AG10803 (cell line): Measurements from ENCODE around the gene NKD2.

Experiments used
- DNase-seq: peaks from one replicate; pipeline ENCODE4 v3.0.0; 2010; ENCODE audit warnings: low read depth
- H3K4me3 ChIP-seq: 2 replicates; pipeline ENCODE4 v1.5.1; 2011; ENCODE audit warnings: mild to moderate bottlenecking, low read length, control low read depth
- TF ChIP-seq, protein P1 (sequence below): conservative IDR thresholded peaks from 2 replicates; pipeline ENCODE4 v1.5.1; 2011; ENCODE audit warnings: mild to moderate bottlenecking, low read length, control low read depth, inconsistent platforms

Gene NKD2

GRCh38 chr5:1001406-1002270 is 7.0 kb upstream of the NKD2 start:
- H3K4me3 ChIP-seq: no peak overlapping the region
- TF ChIP-seq, protein P1, sequence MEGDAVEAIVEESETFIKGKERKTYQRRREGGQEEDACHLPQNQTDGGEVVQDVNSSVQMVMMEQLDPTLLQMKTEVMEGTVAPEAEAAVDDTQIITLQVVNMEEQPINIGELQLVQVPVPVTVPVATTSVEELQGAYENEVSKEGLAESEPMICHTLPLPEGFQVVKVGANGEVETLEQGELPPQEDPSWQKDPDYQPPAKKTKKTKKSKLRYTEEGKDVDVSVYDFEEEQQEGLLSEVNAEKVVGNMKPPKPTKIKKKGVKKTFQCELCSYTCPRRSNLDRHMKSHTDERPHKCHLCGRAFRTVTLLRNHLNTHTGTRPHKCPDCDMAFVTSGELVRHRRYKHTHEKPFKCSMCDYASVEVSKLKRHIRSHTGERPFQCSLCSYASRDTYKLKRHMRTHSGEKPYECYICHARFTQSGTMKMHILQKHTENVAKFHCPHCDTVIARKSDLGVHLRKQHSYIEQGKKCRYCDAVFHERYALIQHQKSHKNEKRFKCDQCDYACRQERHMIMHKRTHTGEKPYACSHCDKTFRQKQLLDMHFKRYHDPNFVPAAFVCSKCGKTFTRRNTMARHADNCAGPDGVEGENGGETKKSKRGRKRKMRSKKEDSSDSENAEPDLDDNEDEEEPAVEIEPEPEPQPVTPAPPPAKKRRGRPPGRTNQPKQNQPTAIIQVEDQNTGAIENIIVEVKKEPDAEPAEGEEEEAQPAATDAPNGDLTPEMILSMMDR: no peak
- no peak for DNase-seq

DNA sequence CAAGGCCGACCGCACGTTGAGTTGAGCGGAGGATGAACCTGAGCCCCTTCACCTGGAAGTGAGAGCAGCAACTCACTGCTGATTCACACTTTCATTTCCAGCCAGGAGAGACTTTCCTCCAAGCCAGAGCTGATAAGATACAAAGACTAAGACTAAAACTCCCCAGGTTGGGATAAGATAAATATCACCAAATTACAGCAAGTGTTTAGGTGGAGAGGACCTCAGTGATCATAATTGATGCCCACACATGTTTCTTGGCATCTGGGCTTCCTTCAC is 6.4 kb upstream of the NKD2 start:
- TF ChIP-seq, protein P1: no peak
- no peak for DNase-seq
- no peak overlapping the region for H3K4me3 ChIP-seq

DNA sequence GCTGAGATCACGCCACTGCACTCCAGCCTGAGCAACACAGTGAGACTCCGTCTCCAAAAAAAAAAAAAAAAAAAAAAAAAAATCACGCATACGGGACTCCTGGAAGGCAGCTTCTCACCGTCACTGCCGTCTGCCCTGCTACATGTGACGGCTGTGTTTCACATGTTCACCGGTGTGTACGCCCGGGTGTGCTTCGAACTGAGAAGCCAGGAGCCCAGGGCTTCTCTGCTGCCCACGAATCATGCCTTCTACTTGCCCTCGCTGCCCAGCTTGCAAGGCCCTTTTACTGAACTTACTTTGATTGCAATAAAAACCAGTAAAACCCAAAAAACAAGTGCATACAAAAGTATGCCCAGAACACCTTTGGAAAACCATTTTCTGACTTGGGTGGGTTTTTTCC is 5.8 kb upstream of the NKD2 start:
- TF ChIP-seq, protein P1: no peak
- DNase-seq: no peak
- H3K4me3 ChIP-seq: no peak overlapping the region

DNA sequence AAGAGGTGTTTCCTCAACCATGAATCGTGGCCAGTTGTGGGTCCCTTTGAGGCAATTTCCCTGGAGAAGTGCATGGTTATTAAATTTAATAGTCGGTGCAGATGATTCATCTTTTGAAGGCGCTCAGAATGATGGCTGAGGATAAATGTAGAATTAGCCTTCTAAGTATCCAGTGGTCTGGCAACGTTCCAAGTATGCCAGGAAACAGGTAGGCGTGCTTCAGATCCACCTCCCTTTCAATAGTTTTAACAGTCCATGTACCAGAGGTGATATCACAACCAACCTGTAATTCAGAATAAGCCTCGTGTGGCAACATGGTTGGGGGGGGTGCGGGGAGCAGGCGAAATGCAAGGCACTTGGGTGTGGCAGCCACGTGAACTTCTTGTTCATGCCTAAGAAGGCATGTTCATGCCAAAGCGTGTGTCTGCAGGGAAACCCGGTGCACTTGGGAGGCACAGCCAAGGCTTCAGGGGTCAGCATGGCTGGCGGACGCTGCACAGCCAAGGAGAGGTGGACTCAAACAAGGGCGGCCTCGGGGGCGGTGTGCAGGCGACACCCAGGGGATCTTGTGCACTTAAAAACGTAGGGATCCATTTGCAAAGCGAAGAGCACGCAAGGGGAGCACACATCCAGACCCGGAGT is 5.2 kb upstream of the NKD2 start:
- no peak for DNase-seq
- TF ChIP-seq, protein P1: no peak
- H3K4me3 ChIP-seq: no peak overlapping the region

GRCh38 chr5:1004461-1005248 is 3.9 kb upstream of the NKD2 start:
- DNase-seq: peak; percentile 39
- H3K4me3 ChIP-seq: peak overlapping the region; percentile 33

DNA sequence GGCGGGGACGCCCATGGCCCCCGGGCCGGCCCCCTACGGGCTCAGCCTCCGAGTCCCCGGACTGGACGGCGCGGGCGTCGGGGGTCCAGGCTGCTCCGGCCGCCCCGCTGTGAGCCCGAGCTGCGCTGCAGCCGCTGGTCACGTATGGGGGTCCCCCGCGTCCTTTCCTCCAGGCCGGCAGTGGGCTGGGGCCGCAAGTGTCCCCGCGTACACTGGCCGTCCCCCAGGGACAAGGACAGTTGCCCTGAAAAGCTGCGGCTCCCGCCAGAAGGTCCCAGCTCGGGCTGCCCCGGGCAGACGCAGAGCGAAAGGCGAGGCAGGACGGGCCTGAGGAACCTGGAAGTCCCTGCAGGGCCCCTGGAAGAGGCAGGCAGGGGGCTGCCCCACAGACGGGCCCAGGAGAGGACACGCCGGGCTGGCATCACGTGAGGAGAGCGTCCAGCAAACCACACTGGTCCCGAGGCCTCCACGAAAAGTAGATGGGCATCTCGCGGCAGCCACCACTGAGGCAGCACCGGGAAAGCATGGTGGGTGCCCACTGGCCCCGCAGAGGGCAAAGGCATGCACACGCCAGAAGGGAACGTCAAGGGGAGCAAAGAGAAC is 3.3 kb upstream of the NKD2 start:
- TF ChIP-seq, protein P1: no peak
- DNase-seq: no peak
- H3K4me3 ChIP-seq: no peak overlapping the region

More at GRCh38 chr5:1004461-1005248, 3.9 kb upstream of the NKD2 start:
- TF ChIP-seq, protein P1: peak; percentile 40
